ENCODE data around the gene PIK3R4. TPM values are rescaled to one million over a fixed set of nuclear protein-coding genes. Genes with fewer than 3 reads are reported as not detected.

Gene PIK3R4
- total RNA-seq, 2 donors from 2014 or later, result 36.8 to 52.8 TPM

DNA sequence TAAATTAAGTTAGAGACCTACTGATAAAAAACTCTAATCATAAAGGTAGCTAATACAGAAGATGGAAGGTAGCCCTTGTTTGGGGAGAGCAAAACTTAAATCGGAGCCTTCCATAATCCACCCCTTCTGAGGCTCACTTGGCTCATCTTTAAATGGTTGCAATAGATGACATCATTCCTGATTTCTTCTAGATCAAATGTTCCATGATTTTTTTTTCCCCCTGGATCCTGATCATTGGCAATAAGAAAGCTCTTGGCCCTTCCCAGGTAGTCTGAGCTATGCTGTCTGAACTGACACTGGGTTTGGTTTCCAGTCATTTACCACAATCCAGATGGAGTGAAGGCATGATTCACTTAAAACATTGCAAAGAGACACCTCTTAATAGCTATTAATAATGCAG, 92.5 kb downstream of the PIK3R4 start:
- intact Hi-C loops (cut with DNase I), result no loop called here
- 92% methylated on average over 1 of the region's 1 CpG for WGBS
- H3K4me1 ChIP-seq (replicated peaks), result no peaks in the 10 kb centered on the region
- no peaks in the 10 kb centered on the region for H3K27me3 ChIP-seq (replicated peaks; ENCODE audit: insufficient read depth)
- no peak overlapping the region for H3K27ac ChIP-seq
- TF ChIP-seq, protein P1, sequence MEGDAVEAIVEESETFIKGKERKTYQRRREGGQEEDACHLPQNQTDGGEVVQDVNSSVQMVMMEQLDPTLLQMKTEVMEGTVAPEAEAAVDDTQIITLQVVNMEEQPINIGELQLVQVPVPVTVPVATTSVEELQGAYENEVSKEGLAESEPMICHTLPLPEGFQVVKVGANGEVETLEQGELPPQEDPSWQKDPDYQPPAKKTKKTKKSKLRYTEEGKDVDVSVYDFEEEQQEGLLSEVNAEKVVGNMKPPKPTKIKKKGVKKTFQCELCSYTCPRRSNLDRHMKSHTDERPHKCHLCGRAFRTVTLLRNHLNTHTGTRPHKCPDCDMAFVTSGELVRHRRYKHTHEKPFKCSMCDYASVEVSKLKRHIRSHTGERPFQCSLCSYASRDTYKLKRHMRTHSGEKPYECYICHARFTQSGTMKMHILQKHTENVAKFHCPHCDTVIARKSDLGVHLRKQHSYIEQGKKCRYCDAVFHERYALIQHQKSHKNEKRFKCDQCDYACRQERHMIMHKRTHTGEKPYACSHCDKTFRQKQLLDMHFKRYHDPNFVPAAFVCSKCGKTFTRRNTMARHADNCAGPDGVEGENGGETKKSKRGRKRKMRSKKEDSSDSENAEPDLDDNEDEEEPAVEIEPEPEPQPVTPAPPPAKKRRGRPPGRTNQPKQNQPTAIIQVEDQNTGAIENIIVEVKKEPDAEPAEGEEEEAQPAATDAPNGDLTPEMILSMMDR (IDR thresholded peaks at IDR 0.05), result no peak
- TF ChIP-seq POLR2A (IDR thresholded peaks at IDR 0.05) (no peak), POLR2AphosphoS5 (IDR thresholded peaks at IDR 0.05) (no peak)
- H3K4me3 ChIP-seq, result no peak overlapping the region
- no peaks in the 10 kb centered on the region for H3K36me3 ChIP-seq
- DNase-seq (ENCODE audit: low spot score), result no peak
- H3K9me3 ChIP-seq, result no peaks in the 10 kb centered on the region

DNA sequence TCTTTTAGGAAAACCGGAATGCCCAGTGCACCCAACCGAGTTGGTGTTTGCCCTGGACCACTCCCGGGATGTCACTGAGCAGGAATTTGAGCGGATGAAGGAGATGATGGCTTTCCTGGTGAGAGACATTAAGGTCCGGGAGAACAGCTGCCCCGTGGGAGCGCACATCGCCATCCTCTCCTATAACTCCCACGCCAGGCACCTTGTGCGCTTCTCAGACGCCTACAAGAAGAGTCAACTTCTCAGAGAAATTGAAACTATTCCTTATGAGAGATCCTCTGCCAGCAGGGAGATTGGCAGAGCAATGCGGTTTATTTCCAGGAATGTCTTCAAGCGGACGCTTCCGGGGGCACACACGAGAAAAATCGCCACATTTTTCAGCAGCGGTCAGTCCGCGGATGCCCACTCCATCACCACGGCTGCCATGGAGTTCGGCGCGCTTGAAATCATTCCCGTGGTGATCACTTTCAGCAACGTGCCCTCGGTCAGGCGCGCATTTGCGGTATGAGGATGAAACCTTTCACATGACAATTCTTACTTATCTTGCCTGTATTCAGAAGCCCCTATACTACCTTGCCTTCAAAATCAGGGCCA, 97.5 kb downstream of the PIK3R4 start:
- Histone ChIP-seq H3K4me3 (no peak overlapping the region), H3K27me3 (replicated peaks; ENCODE audit: insufficient read depth) (no peaks in the 10 kb centered on the region), H3K9me3 (no peaks in the 10 kb centered on the region), H3K27ac (no peak overlapping the region), H3K4me1 (replicated peaks) (no peaks in the 10 kb centered on the region), H3K36me3 (no peaks in the 10 kb centered on the region)
- intact Hi-C loops (cut with DNase I), result no loop called here
- no peak for TF ChIP-seq POLR2AphosphoS5 (IDR thresholded peaks at IDR 0.05)
- TF ChIP-seq, protein P1 (IDR thresholded peaks at IDR 0.05), result no peak
- TF ChIP-seq POLR2A (IDR thresholded peaks at IDR 0.05), result no peak
- DNase-seq (ENCODE audit: low spot score), result no peak
- 91% methylated on average over 30 of the region's 30 CpGs for WGBS

DNA sequence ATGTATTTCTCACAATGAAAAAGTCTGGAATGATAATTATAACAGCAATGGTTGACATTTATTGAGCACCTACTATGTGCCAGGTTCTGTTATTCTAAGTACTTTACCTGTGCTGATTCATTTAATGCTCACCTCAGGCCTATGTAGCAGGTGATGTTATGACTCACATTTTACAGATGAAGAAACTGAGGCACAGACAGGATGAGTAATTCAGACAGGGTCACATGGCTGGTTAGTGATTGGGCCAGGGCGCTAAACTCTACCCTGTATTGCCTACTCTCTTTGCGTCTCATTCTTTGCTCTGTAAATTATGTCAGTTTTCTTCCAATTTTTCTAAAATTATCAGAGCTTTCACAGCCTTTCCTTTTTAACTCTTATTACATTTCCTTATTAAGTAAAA, 98.3 kb downstream of the PIK3R4 start:
- TF ChIP-seq POLR2AphosphoS5 (IDR thresholded peaks at IDR 0.05) (no peak), POLR2A (IDR thresholded peaks at IDR 0.05) (no peak)
- TF ChIP-seq, protein P1 (IDR thresholded peaks at IDR 0.05), result no peak
- intact Hi-C loops (cut with DNase I), result no loop called here
- no peak for DNase-seq (ENCODE audit: low spot score)

DNA sequence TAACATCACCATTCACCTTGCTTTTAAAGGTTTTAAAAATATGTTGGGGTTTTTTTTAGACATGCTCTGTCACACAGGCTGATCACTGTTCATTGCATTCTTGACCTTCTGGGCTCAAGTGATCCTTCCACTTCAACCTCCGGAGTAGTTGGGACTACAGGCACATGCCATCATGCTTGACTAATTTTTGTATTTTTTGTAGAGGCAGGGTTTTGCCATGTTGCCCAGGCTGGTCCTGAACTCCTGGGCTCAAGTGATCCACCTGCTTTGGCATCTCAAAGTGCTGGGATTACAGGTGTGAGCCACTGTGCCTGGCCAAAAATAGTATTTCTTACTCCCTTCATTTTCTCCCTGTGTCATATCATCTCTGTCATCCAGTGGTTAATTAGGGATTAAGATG, 101.4 kb downstream of the PIK3R4 start:
- Histone ChIP-seq H3K4me1 (replicated peaks) (no peaks in the 10 kb centered on the region), H3K27me3 (replicated peaks; ENCODE audit: insufficient read depth) (no peaks in the 10 kb centered on the region), H3K27ac (no peak overlapping the region), H3K36me3 (no peaks in the 10 kb centered on the region), H3K9me3 (no peaks in the 10 kb centered on the region), H3K4me3 (no peak overlapping the region)
- intact Hi-C loops (cut with DNase I), result no loop called here
- WGBS, result 46% methylated on average over 1 of the region's 1 CpG
- DNase-seq (ENCODE audit: low spot score), result no peak
- no peak for TF ChIP-seq POLR2A (IDR thresholded peaks at IDR 0.05)
- TF ChIP-seq POLR2AphosphoS5 (IDR thresholded peaks at IDR 0.05), result no peak
- TF ChIP-seq, protein P1 (IDR thresholded peaks at IDR 0.05), result no peak

More for the DNA sequence above, 98.3 kb downstream of the PIK3R4 start:
- Histone ChIP-seq H3K4me1 (replicated peaks) (no peaks in the 10 kb centered on the region), H3K36me3 (no peaks in the 10 kb centered on the region), H3K27me3 (replicated peaks; ENCODE audit: insufficient read depth) (no peaks in the 10 kb centered on the region), H3K9me3 (no peaks in the 10 kb centered on the region), H3K27ac (no peak overlapping the region), H3K4me3 (no peak overlapping the region)
- 89% methylated on average over 2 of the region's 2 CpGs for WGBS

DNA sequence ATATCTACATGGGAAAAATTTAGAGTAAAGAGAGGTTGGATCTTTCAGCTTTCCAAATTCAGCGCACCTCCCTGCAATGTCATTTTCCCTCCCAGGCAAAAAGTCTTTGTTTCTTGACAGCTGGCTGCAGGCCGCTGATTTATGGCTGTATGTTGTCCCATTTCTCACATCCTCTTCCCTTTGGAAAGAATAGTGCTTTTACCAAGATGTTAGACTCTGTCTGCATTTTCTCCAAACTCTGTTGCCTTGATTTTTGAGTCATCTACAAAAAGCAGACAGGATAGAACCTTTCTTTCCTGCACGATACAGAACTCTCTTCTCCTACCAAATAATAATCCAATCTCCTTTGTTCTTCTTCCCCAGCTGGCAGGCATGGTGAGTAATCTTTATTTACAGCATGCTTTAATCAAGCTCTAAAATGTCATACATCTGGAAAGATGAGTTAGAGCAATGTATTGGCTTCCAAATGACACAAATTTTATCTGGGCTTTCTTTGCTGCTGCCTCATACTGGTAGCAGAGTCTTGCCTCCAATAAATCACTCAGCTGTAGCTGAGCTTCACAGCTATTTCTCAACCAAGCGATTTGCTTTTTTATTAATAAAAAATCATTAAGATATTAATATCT, 101.9 kb downstream of the PIK3R4 start:
- H3K9me3 ChIP-seq, result no peaks in the 10 kb centered on the region
- no peaks in the 10 kb centered on the region for H3K27me3 ChIP-seq (replicated peaks; ENCODE audit: insufficient read depth)
- no peak for DNase-seq (ENCODE audit: low spot score)
- 62% methylated on average over 4 of the region's 4 CpGs for WGBS
- no peaks in the 10 kb centered on the region for H3K4me1 ChIP-seq (replicated peaks)
- no peak overlapping the region for H3K4me3 ChIP-seq
- TF ChIP-seq POLR2A (IDR thresholded peaks at IDR 0.05), result no peak
- TF ChIP-seq, protein P1 (IDR thresholded peaks at IDR 0.05), result no peak
- TF ChIP-seq POLR2AphosphoS5 (IDR thresholded peaks at IDR 0.05), result no peak
- intact Hi-C loops (cut with DNase I), result no loop called here
- H3K36me3 ChIP-seq, result no peaks in the 10 kb centered on the region
- no peak overlapping the region for H3K27ac ChIP-seq
